Measurements from ENCODE around the gene PPARD.

- TF ChIP-seq, protein P1, sequence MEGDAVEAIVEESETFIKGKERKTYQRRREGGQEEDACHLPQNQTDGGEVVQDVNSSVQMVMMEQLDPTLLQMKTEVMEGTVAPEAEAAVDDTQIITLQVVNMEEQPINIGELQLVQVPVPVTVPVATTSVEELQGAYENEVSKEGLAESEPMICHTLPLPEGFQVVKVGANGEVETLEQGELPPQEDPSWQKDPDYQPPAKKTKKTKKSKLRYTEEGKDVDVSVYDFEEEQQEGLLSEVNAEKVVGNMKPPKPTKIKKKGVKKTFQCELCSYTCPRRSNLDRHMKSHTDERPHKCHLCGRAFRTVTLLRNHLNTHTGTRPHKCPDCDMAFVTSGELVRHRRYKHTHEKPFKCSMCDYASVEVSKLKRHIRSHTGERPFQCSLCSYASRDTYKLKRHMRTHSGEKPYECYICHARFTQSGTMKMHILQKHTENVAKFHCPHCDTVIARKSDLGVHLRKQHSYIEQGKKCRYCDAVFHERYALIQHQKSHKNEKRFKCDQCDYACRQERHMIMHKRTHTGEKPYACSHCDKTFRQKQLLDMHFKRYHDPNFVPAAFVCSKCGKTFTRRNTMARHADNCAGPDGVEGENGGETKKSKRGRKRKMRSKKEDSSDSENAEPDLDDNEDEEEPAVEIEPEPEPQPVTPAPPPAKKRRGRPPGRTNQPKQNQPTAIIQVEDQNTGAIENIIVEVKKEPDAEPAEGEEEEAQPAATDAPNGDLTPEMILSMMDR (IDR thresholded peaks at IDR 0.05): peak; percentile 26 to 74 (median 58)
- TF ChIP-seq POLR2A (IDR thresholded peaks at IDR 0.05): no peak
These were observed 72.9 kb downstream of the PPARD start for GRCh38 chr6:35415065-35415891.
